H1 (cell line): ENCODE measurements around the gene MRPL19. TPM values are rescaled to one million over a fixed set of nuclear protein-coding genes. Genes with fewer than 3 reads are reported as not detected.

Experiments
- CTCF ChIA-PET: fragments of 300-600 bp; sonication (Branson Sonifier 250); formaldehyde crosslinking; loops from one replicate; lab custom pipeline; 2021; ENCODE audit not compliant: partially characterized antibody; lab: Charles Lee
- POLR2A ChIA-PET: fragments of 300-600 bp; sonication (Branson Sonifier 250); formaldehyde crosslinking; loops from one replicate; lab custom pipeline; 2021; ENCODE audit warnings: inconsistent platforms; ENCODE audit not compliant: partially characterized antibody; lab: Charles Lee
- DNase-seq, 2 experiments: peaks; one replicate each; pipeline versions ENCODE4 v3.0.0 to v3.0.0-alpha.2; 2010 to 2022; ENCODE audit warnings: low spot score in 2 of 2, low read depth in 1 of 2, mixed read lengths in 1 of 2
- FAIRE-seq: peaks from 2 replicates; lab custom pipeline; 2011; peaks lifted over from hg19 to GRCh38; lab: Jason Lieb, UNC
- H2AFZ ChIP-seq: 2 replicates; pipeline ENCODE4 v1.8.1; 2012; ENCODE audit warnings: low read length, inconsistent platforms
- H2AK5ac ChIP-seq: 2 replicates; pipeline ENCODE4 v1.6.1; 2013; ENCODE audit warnings: low read depth, low read length
- H2BK120ac ChIP-seq: replicated peaks from 2 replicates; pipeline ENCODE3; 2013; ENCODE audit warnings: low read depth, low read length, inconsistent platforms
- H2BK12ac ChIP-seq: 2 replicates; pipeline ENCODE4 v1.6.1; 2013; ENCODE audit warnings: low read depth, low read length
- H2BK15ac ChIP-seq: 2 replicates; pipeline ENCODE4 v1.6.1; 2013; ENCODE audit warnings: low read length
- H2BK20ac ChIP-seq: 2 replicates; pipeline ENCODE4 v1.6.1; 2013; ENCODE audit warnings: low read length
- H2BK5ac ChIP-seq: 2 replicates; pipeline ENCODE4 v1.6.1; 2013; ENCODE audit warnings: low read depth, low read length
- H3K14ac ChIP-seq: 2 replicates; pipeline ENCODE4 v1.6.1; 2013; ENCODE audit warnings: inconsistent platforms; ENCODE audit not compliant: insufficient read length
- H3K18ac ChIP-seq: 2 replicates; pipeline ENCODE4 v1.6.1; 2013; ENCODE audit warnings: low read length; ENCODE audit errors: extremely low read depth
- H3K23ac ChIP-seq: 2 replicates; pipeline ENCODE4 v1.6.1; 2013; ENCODE audit warnings: inconsistent platforms; ENCODE audit not compliant: insufficient read length
- H3K23me2 ChIP-seq: 2 replicates; pipeline ENCODE4 v1.6.1; 2013; ENCODE audit warnings: low read depth, low read length
- H3K27ac ChIP-seq: 2 replicates; pipeline ENCODE4 v1.6.1; 2011; ENCODE audit warnings: low read depth, low read length, inconsistent platforms
- H3K27me3 ChIP-seq, 4 experiments: replicated peaks in 1 of 4; 1 replicate in 1 of 4; 2 replicates in 3 of 4; pipeline versions ENCODE4 v1.6.1 to v1.8.1; 2011 to 2013; ENCODE audit warnings: low read length in 3 of 4, mild to moderate bottlenecking in 3 of 4, inconsistent platforms in 2 of 4, mixed read lengths in 2 of 4, moderate library complexity in 1 of 4; ENCODE audit not compliant: control insufficient read depth in 3 of 4, insufficient read depth in 3 of 4; ENCODE audit errors: extremely low read depth in 1 of 4
- H3K36me3 ChIP-seq, 4 experiments: 2 replicates each; pipeline versions ENCODE4 v1.6.1 to v1.8.1; 2011 to 2013; ENCODE audit warnings: mild to moderate bottlenecking in 4 of 4, low read length in 3 of 4, moderate library complexity in 2 of 4, control low read depth in 1 of 4, inconsistent platforms in 1 of 4; ENCODE audit not compliant: insufficient read depth in 4 of 4, control insufficient read depth in 2 of 4
- H3K4ac ChIP-seq: replicated peaks from 2 replicates; pipeline ENCODE3; 2013; ENCODE audit warnings: low read length, low read depth, mixed read lengths, inconsistent platforms; ENCODE audit not compliant: insufficient read length
- H3K4me1 ChIP-seq, 4 experiments: replicated peaks in 1 of 4; 1 replicate in 1 of 4; 2 replicates in 3 of 4; pipeline versions ENCODE4 v1.6.1 to v1.8.1; 2011 to 2013; ENCODE audit warnings: low read length in 3 of 4, inconsistent platforms in 2 of 4, mixed read lengths in 1 of 4; ENCODE audit not compliant: insufficient read depth in 4 of 4, control insufficient read depth in 3 of 4
- H3K4me2 ChIP-seq, 2 experiments: 2 replicates each; pipeline versions ENCODE4 v1.6.1 to v1.8.1; 2011 to 2013; ENCODE audit warnings: low read depth in 2 of 2, low read length in 2 of 2, control low read depth in 1 of 2, inconsistent platforms in 1 of 2, mild to moderate bottlenecking in 1 of 2; ENCODE audit not compliant: insufficient read depth in 1 of 2
- H3K4me3 ChIP-seq, 4 experiments: fragments of 200-600, 300-600 bp in 1 of 4; sonication (generic), shearing (Covaris generic), sonication (Bioruptor Twin) in 1 of 4; 2 replicates each; pipeline versions ENCODE4 v1.5.1 to v1.8.1; 2011 to 2016; ENCODE audit warnings: low read length in 4 of 4, low read depth in 3 of 4, control low read depth in 2 of 4, inconsistent platforms in 2 of 4, mild to moderate bottlenecking in 2 of 4, mixed read lengths in 1 of 4, moderate library complexity in 1 of 4; ENCODE audit not compliant: insufficient read depth in 2 of 4; ENCODE audit errors: extremely low read depth in 1 of 4
- H3K56ac ChIP-seq: replicated peaks from 2 replicates; pipeline ENCODE3; 2013; ENCODE audit warnings: low read depth, mild to moderate bottlenecking, mixed read lengths, low read length, inconsistent platforms; ENCODE audit not compliant: insufficient read length
- H3K79me1 ChIP-seq: 2 replicates; pipeline ENCODE4 v1.6.1; 2013; ENCODE audit warnings: low read depth, low read length, control low read depth
- H3K79me2 ChIP-seq, 2 experiments: 2 replicates each; pipeline versions ENCODE4 v1.6.1 to v1.8.1; 2012 to 2013; ENCODE audit warnings: low read length in 2 of 2, mild to moderate bottlenecking in 2 of 2, inconsistent platforms in 1 of 2; ENCODE audit not compliant: insufficient read depth in 2 of 2, control insufficient read depth in 1 of 2
- H3K9ac ChIP-seq, 4 experiments: replicated peaks in 1 of 4; 1 replicate in 1 of 4; 2 replicates in 3 of 4; pipeline versions ENCODE4 v1.6.1 to v1.8.1; 2011 to 2013; ENCODE audit warnings: low read depth in 3 of 4, low read length in 3 of 4, control low read depth in 2 of 4, mild to moderate bottlenecking in 2 of 4, moderate library complexity in 2 of 4, inconsistent platforms in 1 of 4; ENCODE audit errors: extremely low read depth in 1 of 4
- H3K9me3 ChIP-seq, 2 experiments: 2 replicates each; pipeline versions ENCODE4 v1.6.1 to v1.8.1; 2012 to 2013; ENCODE audit warnings: mild to moderate bottlenecking in 2 of 2, moderate library complexity in 2 of 2, control low read depth in 1 of 2, inconsistent platforms in 1 of 2, low read depth in 1 of 2, low read length in 1 of 2, mixed read lengths in 1 of 2; ENCODE audit not compliant: insufficient read depth in 2 of 2
- H4K20me1 ChIP-seq, 2 experiments: replicated peaks in 1 of 2; 2 replicates each; pipeline versions ENCODE3 to v1.8.1; 2011 to 2013; ENCODE audit warnings: inconsistent platforms in 2 of 2, low read length in 2 of 2, mild to moderate bottlenecking in 1 of 2; ENCODE audit not compliant: insufficient read depth in 2 of 2, control insufficient read depth in 1 of 2
- H4K5ac ChIP-seq: 2 replicates; pipeline ENCODE4 v1.6.1; 2013; ENCODE audit warnings: low read length, low read depth, mixed read lengths, inconsistent platforms; ENCODE audit not compliant: insufficient read length
- H4K8ac ChIP-seq: 2 replicates; pipeline ENCODE4 v1.8.0; 2013; ENCODE audit warnings: mild to moderate bottlenecking, moderate library complexity, low read length, inconsistent platforms; ENCODE audit not compliant: insufficient read depth; ENCODE audit errors: extremely low read depth
- H4K91ac ChIP-seq: replicated peaks from 2 replicates; pipeline ENCODE3; 2013; ENCODE audit warnings: low read length, mixed read lengths, inconsistent platforms; ENCODE audit not compliant: insufficient read length
- CTCF ChIP-seq, 3 experiments: IDR thresholded peaks; 1 replicate in 2 of 3; 2 replicates in 1 of 3; pipeline versions ENCODE4 v1.5.1 to v1.6.1; 2011; ENCODE audit warnings: low read length in 3 of 3, mild to moderate bottlenecking in 3 of 3, inconsistent platforms in 2 of 3, low read depth in 1 of 3, moderate library complexity in 1 of 3; ENCODE audit not compliant: insufficient read depth in 1 of 3; ENCODE audit errors: control extremely low read depth in 1 of 3
- EGR1 ChIP-seq: IDR thresholded peaks from 2 replicates; pipeline ENCODE4 v1.6.1; 2011; ENCODE audit warnings: low read depth, low read length, borderline replicate concordance
- FOSL1 ChIP-seq: IDR thresholded peaks from 2 replicates; pipeline ENCODE4 v1.6.1; 2011; ENCODE audit warnings: mild to moderate bottlenecking, low read depth, low read length, moderate library complexity; ENCODE audit not compliant: insufficient read depth
- HDAC2 ChIP-seq, 2 experiments: fragments of 300-600 bp in 1 of 2; sonication (generic) in 1 of 2; IDR thresholded peaks; 2 replicates each; pipeline ENCODE4 v1.6.1; 2011 to 2012; ENCODE audit warnings: low read depth in 2 of 2, low read length in 2 of 2, mild to moderate bottlenecking in 2 of 2, moderate library complexity in 2 of 2, borderline replicate concordance in 1 of 2, inconsistent platforms in 1 of 2
- PHF8 ChIP-seq: fragments of 200-600 bp; sonication (generic); conservative IDR thresholded peaks from 2 replicates; pipeline ENCODE4 v1.7.1; 2012; ENCODE audit warnings: low read depth, mild to moderate bottlenecking, inconsistent platforms, low read length, moderate library complexity
- POU5F1 ChIP-seq: IDR thresholded peaks from 2 replicates; pipeline ENCODE4 v1.6.1; 2011; ENCODE audit warnings: low read depth, mild to moderate bottlenecking, low read length, moderate library complexity
- SAP30 ChIP-seq: fragments of 300-600 bp; sonication (generic); IDR thresholded peaks from 2 replicates; pipeline ENCODE4 v1.7.1; 2012; ENCODE audit warnings: low read length, moderate library complexity, mild to moderate bottlenecking, inconsistent platforms; ENCODE audit not compliant: insufficient read depth, insufficient replicate concordance
- SIX5 ChIP-seq: IDR thresholded peaks from 2 replicates; pipeline ENCODE4 v1.6.1; 2011; ENCODE audit warnings: mild to moderate bottlenecking, low read depth, low read length
- SP4 ChIP-seq: IDR thresholded peaks from 2 replicates; pipeline ENCODE4 v1.6.1; 2012; ENCODE audit warnings: low read length, inconsistent platforms
- WGBS, 2 experiments: shearing (Covaris generic) in 1 of 2; methylation state at CpG; one replicate each; pipeline versions ENCODE4 v1.1.6 to v1.1.7; 2013 to 2015; ENCODE audit warnings: low lambda C conversion rate in 2 of 2, mixed read lengths in 2 of 2, inconsistent platforms in 1 of 2, low coverage in 1 of 2, missing lambda C conversion rate in 1 of 2; ENCODE audit not compliant: insufficient replicate concordance in 2 of 2, insufficient coverage in 1 of 2, insufficient read length in 1 of 2; ENCODE audit errors: extremely low coverage in 1 of 2, missing lambda C conversion rate in 1 of 2; 5-methylcytosine and 5-hydroxymethylcytosine counted together
- polyA plus RNA-seq, 7 experiments: library from polyadenylated mRNA; depleted of rRNA in 3 of 7; stranded (reverse) in 5 of 7; unstranded in 2 of 7; fragments of >200 nt in 5 of 7; fragments of 200-250 nt in 2 of 7; gene quantifications; 1 replicate in 5 of 7; 2 replicates in 1 of 7; 4 replicates in 1 of 7; pipeline versions ENCODE4 v1.2.1 to v1.2.3, GENCODE V29; 2011 to 2013; ENCODE audit warnings: missing spikeins in 2 of 7, mixed read lengths in 2 of 7
- total RNA-seq: library from RNA; stranded (reverse); fragmentation: NEBNext Ultra II Directional; extraction: Animal tissue kit (Norgen Biotek cat#: 25700); gene quantifications from 2 replicates; pipeline ENCODE4 v1.2.1, GENCODE V29; 2021
- TF ChIP-seq, protein P1 (sequence below): IDR thresholded peaks from 2 replicates; pipeline ENCODE4 v1.6.1; 2011; ENCODE audit warnings: low read length, improper control_type of control experiment

Gene MRPL19
- total and polyA plus RNA-seq, 2 of the 8 experiments (the other 6 are each of a cell fraction or from before 2014, with no cell fraction given), result 18.1 to 75.2 TPM

GRCh38 chr2:75716406-75716805, 69.8 kb downstream of the MRPL19 start:
- no peak overlapping the region for H2AK5ac ChIP-seq
- no peaks in the 10 kb centered on the region for H3K36me3 ChIP-seq
- no peak for FAIRE-seq
- no peak overlapping the region for H3K23ac ChIP-seq
- H3K27me3 ChIP-seq, result no peaks in the 10 kb centered on the region
- H2BK12ac ChIP-seq, result no peak overlapping the region
- 83% methylated on average over 3 of the region's 3 CpGs; no CpG with 5 or more reads in 1 of the 2 experiments for WGBS, 2 experiments
- no peaks in the 10 kb centered on the region for H3K4me1 ChIP-seq
- CTCF ChIA-PET, result interaction anchor here (0.8 to 1.0 kb wide), 2 partner anchors 73 to 76 kb away, joined by 3 read pairs; no protein-coding TSS in a partner anchor
- H3K4me2 ChIP-seq, result no peak overlapping the region
- no peak overlapping the region for H3K14ac ChIP-seq
- POLR2A ChIA-PET, result no interaction called here
- no peak overlapping the region for H2BK20ac ChIP-seq
- no peak for DNase-seq
- no peak overlapping the region for H2BK5ac ChIP-seq
- no peak overlapping the region for H3K4me3 ChIP-seq
- H4K5ac ChIP-seq, result no peak overlapping the region
- no peak overlapping the region for H4K8ac ChIP-seq
- no peaks in the 10 kb centered on the region for H4K20me1 ChIP-seq
- H3K79me1 ChIP-seq, result no peaks in the 10 kb centered on the region
- H3K23me2 ChIP-seq, result no peaks in the 10 kb centered on the region
- no peak overlapping the region for H2BK15ac ChIP-seq
- H3K79me2 ChIP-seq, result no peaks in the 10 kb centered on the region
- H3K9me3 ChIP-seq, result peaks cover 0 to 5% of the 10 kb centered on the region in 2 experiments; a peak in 2 of 4 replicates
- H4K91ac ChIP-seq, result no peak overlapping the region
- no peak overlapping the region for H2AFZ ChIP-seq
- H3K9ac ChIP-seq, result no peak overlapping the region
- no peak overlapping the region for H2BK120ac ChIP-seq
- no peak overlapping the region for H3K18ac ChIP-seq
- no peak overlapping the region for H3K56ac ChIP-seq
- H3K27ac ChIP-seq, result no peak overlapping the region
- H3K4ac ChIP-seq, result no peak overlapping the region
- no peak for TF ChIP-seq SP4
- TF ChIP-seq SIX5, result no peak
- TF ChIP-seq, protein P1, sequence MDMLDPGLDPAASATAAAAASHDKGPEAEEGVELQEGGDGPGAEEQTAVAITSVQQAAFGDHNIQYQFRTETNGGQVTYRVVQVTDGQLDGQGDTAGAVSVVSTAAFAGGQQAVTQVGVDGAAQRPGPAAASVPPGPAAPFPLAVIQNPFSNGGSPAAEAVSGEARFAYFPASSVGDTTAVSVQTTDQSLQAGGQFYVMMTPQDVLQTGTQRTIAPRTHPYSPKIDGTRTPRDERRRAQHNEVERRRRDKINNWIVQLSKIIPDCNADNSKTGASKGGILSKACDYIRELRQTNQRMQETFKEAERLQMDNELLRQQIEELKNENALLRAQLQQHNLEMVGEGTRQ, result no peak
- TF ChIP-seq SAP30, result no peak
- TF ChIP-seq CTCF (IDR thresholded peaks at IDR 0.05; ENCODE audit: control extremely low read depth in 1 of 3, insufficient read depth in 1 of 3, low read depth in 1 of 3, low read length in 3 of 3), result no peak
- TF ChIP-seq PHF8, result no peak
- TF ChIP-seq HDAC2 (IDR thresholded peaks at IDR 0.05; ENCODE audit: borderline replicate concordance in 1 of 2, low read depth in 2 of 2, low read length in 2 of 2), result no peak
- no peak for TF ChIP-seq FOSL1
- TF ChIP-seq EGR1, result no peak
- no peak for TF ChIP-seq POU5F1
